Right lobe of liver (tissue), 6 donors: ENCODE results near the gene EXOC4. TPM values are rescaled to one million over a fixed set of nuclear protein-coding genes. Genes with fewer than 3 reads are reported as not detected.
A peak's percentile ranks its signal among the peaks of the same experiment; 100 is the strongest.

ENCODE experiments used
- ATAC-seq, 4 donors: fragments of 200-7000 bp; cut with Tn5 transposase; one replicate each; pipeline ENCODE4 v1.9.1; 2020; ENCODE audit warnings: mild to moderate bottlenecking in 4 of 4, moderate library complexity in 4 of 4
- DNase-seq, 3 donors: peaks; one replicate each; pipeline ENCODE4 v3.0.0-alpha.2; 2020
- H3K27ac ChIP-seq, 3 donors: fragments of 200-600 bp; one replicate each; pipeline ENCODE4 v1.8.0; 2022
- H3K27me3 ChIP-seq, 2 donors: fragments of 200-600 bp; one replicate each; pipeline ENCODE4 v1.8.0; 2022
- H3K36me3 ChIP-seq, 4 donors: fragments of 200-600 bp; sonication (generic) in 1 of 4; one replicate each; pipeline versions ENCODE4 v1.5.1 to v1.8.0; 2017 to 2022; ENCODE audit warnings: control low read depth in 1 of 4
- H3K4me1 ChIP-seq, 4 donors: fragments of 200-600 bp; sonication (generic) in 1 of 4; one replicate each; pipeline versions ENCODE4 v1.5.1 to v1.8.0; 2017 to 2022; ENCODE audit warnings: control low read depth in 1 of 4
- H3K4me3 ChIP-seq, 3 donors: fragments of 200-600 bp; one replicate each; pipeline ENCODE4 v1.8.0; 2022
- H3K9me3 ChIP-seq, 4 donors: fragments of 200-600 bp; sonication (generic) in 1 of 4; one replicate each; pipeline versions ENCODE4 v1.5.1 to v1.8.0; 2017 to 2022; ENCODE audit warnings: control low read depth in 1 of 4
- CTCF ChIP-seq, 4 donors: fragments of 200-600 bp in 3 of 4; fragments of 450-650 bp in 1 of 4; IDR thresholded peaks; one replicate each; pipeline versions ENCODE4 v1.5.1 to v1.8.0; 2016 to 2022; ENCODE audit warnings: antibody characterized with exemption in 4 of 4, mild to moderate bottlenecking in 2 of 4
- POLR2A ChIP-seq: fragments of 450-650 bp; IDR thresholded peaks from one replicate; pipeline ENCODE4 v1.6.1; 2017; ENCODE audit warnings: antibody characterized with exemption, mild to moderate bottlenecking
- WGBS: methylation state at CpG from one replicate; pipeline ENCODE4 v1.1.6; 2018; ENCODE audit warnings: low coverage, low lambda C conversion rate; ENCODE audit not compliant: insufficient coverage; ENCODE audit errors: missing lambda C conversion rate; 5-methylcytosine and 5-hydroxymethylcytosine counted together
- intact Hi-C, 2 donors: fragments of 100-400 bp; cut with DNase I; formaldehyde crosslinking; loops; one replicate each; pipeline versions ENCODE4 v1.11.2 to v1.14.1; 2022
- total RNA-seq, 6 experiments: library from RNA; depleted of rRNA in 2 of 6; stranded (reverse); fragments of >200 nt in 2 of 6; fragmentation: NEBNext Ultra II Directional in 3 of 6; extraction: Animal tissue kit (Norgen Biotek cat#: 25700) in 3 of 6; gene quantifications; one replicate each; pipeline versions ENCODE4 v1.1.0 to v1.2.4, GENCODE V29; 2016 to 2023
- donor health status: DM: no; HTN: yes; CAD: no.
- donor health status: DM: no; HTN: no; CAD: no.
- donor health status: DM: no; HTN: no; CAD: no.
- donor health status: DM: no; HTN: yes; CAD: no.
- donor health status: DM: no; HTN: yes; CAD: no.

Gene EXOC4
- total RNA-seq, 6 experiments from 2014 or later = 23.7 to 33.5 (median 30.0) TPM

GRCh38 chr7:133654547-133654946 is 401.7 kb downstream of the EXOC4 start:
- 94% methylated on average over 4 of the region's 4 CpGs for WGBS

DNA sequence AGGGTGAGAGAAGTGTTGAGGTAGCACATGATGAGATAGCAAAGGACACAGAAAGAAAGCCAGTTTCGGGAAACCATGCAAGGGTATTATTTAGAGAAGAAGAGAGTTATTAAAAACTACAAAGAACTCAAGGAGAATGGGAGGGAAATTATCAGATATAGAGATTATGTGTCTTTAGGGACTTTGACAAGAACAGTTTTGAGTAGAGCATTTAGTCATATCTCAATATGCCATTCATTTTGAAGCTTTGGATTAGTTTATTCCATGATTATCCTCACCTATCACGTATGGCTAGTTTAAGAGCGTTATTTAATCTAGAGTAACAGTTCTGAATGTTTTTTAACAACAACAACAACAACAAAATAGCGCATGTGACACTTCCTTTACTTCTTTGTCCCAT is 409.4 kb downstream of the EXOC4 start:
- Histone ChIP-seq H3K27ac (no peak overlapping the region), H3K4me3 (no peak overlapping the region), H3K27me3 (no peaks in the 10 kb centered on the region), H3K4me1 (no peaks in the 10 kb centered on the region), H3K9me3 (no peaks in the 10 kb centered on the region), H3K36me3 (no peaks in the 10 kb centered on the region)
- intact Hi-C loops = no loop called here
- ATAC-seq = no peak
- no peak for DNase-seq
- 99% methylated on average over 4 of the region's 4 CpGs for WGBS
- TF ChIP-seq POLR2A (no peak), CTCF (IDR thresholded peaks at IDR 0.05) (no peak)

More at GRCh38 chr7:133654547-133654946, 401.7 kb downstream of the EXOC4 start:
- no peak overlapping the region for H3K4me3 ChIP-seq
- H3K36me3 ChIP-seq = no peaks in the 10 kb centered on the region
- intact Hi-C loops = no loop called here
- DNase-seq (no peak), ATAC-seq (no peak)
- H3K9me3 ChIP-seq = no peaks in the 10 kb centered on the region
- TF ChIP-seq CTCF (IDR thresholded peaks at IDR 0.05) = no peak
- no peak for TF ChIP-seq POLR2A
- H3K27me3 ChIP-seq = no peaks in the 10 kb centered on the region
- H3K4me1 ChIP-seq = no peaks in the 10 kb centered on the region
- no peak overlapping the region for H3K27ac ChIP-seq

GRCh38 chr7:133662830-133663229 is 410.0 kb downstream of the EXOC4 start:
- ATAC-seq (peak in 2 of 4 donors; percentile 10 to 59), DNase-seq (no peak)
- Histone ChIP-seq H3K4me1 (no peaks in the 10 kb centered on the region), H3K36me3 (no peaks in the 10 kb centered on the region), H3K27me3 (no peaks in the 10 kb centered on the region), H3K9me3 (no peaks in the 10 kb centered on the region), H3K27ac (no peak overlapping the region), H3K4me3 (no peak overlapping the region)
- 71% methylated on average over 3 of the region's 4 CpGs for WGBS
- TF ChIP-seq CTCF (IDR thresholded peaks at IDR 0.05) (no peak), POLR2A (no peak)
- intact Hi-C loops = no loop called here

GRCh38 chr7:133664528-133664927 is 411.6 kb downstream of the EXOC4 start:
- TF ChIP-seq POLR2A (no peak), CTCF (IDR thresholded peaks at IDR 0.05) (no peak)
- intact Hi-C loops = no loop called here
- ATAC-seq (no peak), DNase-seq (no peak)
- Histone ChIP-seq H3K27me3 (no peaks in the 10 kb centered on the region), H3K27ac (no peak overlapping the region), H3K4me3 (no peak overlapping the region), H3K4me1 (no peaks in the 10 kb centered on the region), H3K36me3 (no peaks in the 10 kb centered on the region), H3K9me3 (no peaks in the 10 kb centered on the region)
